HG02885 (cell line): Measurements from ENCODE around the gene LARGE2.

ENCODE experiments used
- ATAC-seq: cut with Tn5 transposase; IDR thresholded peaks from one replicate; pipeline ENCODE4 v1.9.1; 2021; ENCODE audit warnings: mild to moderate bottlenecking; ENCODE audit not compliant: unreplicated experiment, poor library complexity

Gene LARGE2

DNA sequence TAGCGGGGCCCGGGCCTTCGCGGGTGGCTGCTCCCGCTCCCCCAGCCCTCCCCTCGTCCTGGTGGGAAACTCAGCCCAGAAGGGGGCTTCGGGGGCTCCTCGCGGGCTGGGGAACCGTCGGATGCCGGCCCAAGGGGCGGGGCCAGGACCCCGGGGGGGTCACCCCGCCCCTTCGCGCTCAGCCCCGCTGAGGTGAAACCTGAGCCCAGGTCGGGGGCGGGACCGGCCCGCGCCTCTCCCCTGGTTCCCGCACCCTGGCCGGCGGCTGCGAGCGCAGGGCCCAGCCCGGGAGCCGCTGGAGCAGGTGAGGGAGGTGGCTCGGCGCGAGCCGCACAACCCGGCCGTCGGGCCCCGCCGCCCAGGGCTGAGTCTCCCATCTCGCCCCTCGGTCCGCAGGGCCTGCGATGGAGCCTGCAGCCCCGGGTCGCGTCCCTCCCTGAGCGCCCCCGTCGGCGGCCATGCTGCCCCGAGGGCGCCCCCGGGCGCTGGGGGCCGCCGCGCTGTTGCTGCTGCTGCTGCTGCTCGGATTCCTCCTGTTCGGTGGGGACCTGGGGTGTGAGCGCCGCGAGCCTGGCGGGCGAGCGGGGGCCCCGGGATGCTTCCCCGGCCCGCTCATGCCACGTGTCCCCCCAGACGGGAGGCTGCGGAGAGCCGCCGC lies at the start of gene LARGE2:
Gene LARGE2, plus strand, starts transcription at position 232 of the 658 bp plus-strand sequence. Its CDS starts 227 bp downstream, at position 459.
- ATAC-seq: no peak

DNA sequence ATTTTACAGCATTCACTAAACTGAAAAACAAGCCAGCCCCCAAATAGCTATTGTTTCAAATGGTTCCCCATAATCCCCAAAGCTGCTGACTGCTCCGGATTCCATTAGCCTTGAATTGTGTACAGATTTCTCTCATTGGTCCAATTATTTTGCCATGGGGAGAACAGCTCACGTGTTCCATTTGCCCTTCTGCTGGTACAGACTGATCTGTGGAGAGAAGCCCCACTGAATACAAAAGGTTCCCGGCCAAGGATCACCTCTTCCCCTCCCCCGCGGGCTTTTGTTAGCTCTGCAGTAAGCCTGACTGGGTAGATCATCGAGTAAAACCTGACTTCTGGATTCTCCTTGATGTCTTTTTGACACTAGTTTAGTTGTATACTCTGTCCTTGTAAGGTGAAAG lies 46.1 kb upstream of the LARGE2 start:
- no peak for ATAC-seq

DNA sequence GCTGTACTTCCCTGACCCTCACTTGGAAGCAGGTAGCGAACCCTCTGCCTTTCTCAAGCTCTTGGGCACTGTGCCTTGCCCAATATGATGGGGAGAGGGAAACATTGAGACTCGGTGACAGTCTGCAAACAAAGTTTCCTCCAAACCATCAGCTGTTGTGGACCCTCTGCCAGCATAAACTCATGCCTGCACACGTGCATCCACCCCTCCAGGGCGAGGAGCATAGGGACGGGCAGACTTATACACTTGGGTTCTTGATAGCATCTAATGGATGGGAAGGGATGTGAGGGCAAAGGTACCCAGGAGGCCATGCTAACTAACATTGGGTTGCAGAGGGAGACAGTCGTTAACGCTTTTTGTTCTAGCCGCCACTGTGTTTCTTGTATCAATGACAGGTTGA lies 45.2 kb upstream of the LARGE2 start:
- no peak for ATAC-seq

DNA sequence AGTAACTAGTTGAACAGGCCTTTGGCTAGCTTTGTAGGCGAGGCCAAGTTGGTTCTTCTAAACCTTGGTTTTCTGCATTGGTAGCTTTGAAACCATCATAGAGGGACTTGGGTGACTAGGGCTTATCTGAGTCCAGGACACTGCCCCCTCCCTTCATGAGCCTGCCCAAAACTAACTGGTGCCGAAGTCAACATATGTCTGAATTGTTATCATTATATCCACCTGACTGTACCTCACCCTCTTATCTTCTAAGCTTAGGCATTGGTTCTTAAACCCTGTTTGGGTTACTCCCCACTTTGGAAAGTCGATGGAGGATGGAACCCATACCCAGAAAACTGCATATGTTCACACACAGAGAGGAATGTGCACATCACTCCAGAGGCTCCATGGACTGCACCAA lies 44.6 kb upstream of the LARGE2 start:
- no peak for ATAC-seq

DNA sequence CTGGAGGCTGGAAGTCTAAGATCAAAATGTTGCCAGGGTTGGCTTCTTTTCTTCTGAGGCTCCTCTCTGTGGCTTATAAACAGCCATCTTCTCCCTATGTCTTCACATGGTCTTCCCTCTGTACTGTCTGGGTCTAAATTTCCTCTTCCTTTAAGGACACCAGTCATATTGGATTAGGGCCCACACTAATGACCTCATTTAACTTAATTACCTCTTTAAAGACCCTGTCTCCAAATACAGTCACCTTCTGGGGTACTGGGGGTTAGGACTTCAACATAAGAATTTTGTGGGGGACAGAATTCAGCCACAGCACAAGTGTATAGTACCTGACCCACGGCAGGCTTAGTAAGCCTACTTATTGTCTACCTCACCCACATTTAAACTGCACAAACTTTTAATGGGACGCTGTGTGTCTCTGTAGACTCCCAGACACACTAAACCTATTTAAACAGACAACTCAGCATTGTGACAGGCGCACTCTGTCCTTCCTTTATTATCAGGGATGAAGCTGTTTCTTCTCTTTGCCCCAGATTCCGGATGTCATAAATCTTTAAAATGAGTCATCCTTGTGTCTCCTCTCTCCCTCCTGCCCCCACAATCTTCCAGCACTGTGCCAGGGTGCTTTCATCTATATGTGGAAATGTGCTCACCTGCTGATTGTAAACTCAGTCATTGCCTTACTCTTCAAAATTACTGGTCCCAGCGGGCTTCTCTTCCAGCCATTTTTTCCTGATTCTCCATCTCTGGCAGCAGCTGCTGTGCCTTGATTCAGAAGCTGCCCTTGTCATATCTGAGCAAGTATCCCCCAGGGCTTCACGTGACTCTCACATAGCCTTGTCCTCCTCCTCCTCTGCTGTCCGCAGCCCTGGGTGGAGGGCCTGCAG lies 42.4 kb upstream of the LARGE2 start:
- ATAC-seq: no peak

DNA sequence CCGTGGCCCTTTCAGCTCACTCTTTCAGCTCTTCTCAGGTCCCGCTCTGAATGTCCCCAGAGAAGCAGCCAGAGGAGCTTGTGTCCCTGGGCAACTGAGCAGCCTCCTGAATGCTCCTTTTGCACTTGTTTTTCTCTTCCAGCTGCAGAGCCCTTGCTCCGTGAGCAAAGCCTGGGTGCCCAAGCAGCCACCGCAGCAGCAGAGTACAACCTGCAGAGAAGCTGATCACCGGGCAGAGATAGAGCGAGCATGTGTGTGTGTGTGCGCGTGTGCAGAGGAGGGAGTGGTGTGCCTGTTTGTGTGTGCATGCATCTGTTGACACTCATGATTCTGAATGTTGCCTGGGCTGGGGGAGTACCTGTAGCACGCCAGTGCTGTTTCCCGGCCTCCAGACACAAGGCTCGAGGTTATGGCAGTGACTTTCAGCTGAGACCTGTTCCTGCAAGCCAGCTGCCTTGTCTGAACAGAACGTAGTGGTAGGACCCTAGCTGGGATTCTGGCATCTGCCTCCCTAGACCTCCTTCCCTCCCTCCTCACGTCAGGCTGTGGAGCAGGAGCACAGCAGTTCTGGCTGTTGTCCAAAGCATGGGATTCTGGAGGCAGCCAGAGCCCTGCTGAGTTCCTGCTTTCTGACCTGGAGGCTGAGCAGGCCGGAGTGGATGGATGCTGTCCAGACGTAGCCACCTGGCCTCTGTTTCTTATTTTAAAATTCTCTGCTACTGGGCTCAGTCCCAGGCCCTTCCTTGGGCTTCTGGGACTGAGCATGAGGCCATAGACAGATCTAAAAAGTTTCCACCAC lies 41.5 kb upstream of the LARGE2 start:
- no peak for ATAC-seq

DNA sequence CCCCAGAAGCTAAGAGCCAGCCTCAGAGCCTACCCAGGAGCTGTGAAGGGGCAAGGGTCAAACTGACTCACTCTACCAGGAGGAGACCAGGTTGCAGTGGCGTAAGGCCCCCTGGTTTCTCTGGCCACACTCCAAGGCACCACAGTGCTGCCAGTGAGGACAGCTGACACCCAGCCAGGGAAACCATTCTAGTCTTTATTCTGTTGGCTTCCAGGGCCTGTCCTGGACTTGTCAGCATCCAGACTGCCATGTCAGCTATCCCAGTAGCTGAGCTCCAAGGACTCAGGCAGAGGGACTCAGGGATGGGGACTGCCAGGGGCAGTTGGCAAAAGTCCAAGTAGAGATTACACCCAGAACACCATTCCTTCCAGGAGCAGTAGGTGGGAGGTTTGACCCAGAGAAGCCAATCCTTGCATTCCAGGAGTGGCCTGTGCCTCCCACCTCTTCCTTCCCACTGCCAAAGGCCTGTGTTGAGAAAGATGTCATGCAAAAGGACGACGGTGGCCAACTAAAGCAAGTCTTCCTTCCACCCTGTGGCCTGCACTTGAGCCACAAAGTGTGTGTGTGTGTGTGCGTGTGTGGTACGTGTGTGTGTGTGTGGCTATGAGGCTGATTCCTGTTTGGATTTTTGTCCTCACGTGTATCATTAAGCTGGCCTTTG lies 40.6 kb upstream of the LARGE2 start:
- no peak for ATAC-seq

DNA sequence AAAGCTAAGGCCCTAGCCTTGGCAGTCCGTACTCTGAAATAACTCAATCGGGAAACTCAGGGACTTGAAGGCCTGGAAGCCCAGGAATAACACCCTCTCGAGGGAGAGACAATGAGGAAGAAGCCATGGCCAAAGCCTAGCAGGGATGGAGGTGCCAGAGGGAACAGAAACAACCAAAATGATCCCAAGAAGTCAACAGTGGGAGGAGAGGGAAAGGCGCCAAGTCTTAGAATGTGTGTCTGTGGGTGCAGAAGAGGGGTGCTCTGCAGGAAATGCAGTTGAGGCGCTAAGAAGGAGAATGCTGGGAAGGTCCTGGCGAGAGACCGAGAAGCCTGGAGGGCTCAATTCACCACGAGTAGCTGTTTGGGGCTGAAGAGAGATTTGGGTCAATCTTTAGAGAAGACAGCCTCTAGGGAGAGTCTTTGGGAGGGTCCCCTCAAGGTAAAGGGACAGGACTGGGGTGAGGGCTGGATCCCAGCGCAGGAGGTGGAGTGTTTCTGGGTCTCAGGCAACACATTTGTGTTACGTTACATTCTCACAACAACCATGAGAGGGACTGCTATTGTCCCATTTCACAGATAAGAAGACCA lies 37.8 kb upstream of the LARGE2 start:
- peak; percentile 5 for ATAC-seq

DNA sequence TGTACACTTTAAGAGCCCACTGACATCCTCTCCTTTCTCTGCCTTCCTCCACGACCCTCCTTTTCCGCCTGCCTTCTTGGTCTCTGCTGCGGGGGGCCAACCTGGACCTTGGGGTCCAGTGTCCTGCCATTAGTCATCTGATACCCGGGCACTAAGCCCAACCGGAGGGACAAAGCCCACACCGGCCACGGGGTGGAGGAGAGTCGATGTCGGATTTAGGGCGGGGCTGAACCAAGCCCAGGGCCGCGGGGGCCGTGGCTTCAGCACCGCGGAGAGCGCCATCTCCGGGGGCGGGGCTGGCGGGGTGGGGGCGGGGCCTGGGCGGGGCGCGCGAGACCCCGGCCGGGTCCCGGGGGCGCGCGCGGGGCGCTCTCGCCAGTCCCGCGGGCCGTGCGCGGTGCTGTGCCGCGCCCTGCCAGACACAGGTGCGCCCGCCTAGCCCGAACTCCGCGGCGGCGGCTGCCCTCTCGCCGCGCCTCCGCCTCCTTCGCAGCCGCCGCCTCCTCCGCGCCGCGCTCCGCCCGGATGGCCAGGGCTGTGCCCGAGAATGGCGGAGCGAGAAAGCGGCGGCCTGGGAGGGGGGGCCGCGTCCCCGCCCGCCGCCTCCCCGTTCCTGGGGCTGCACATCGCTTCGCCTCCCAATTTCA lies 37.1 kb upstream of the LARGE2 start, which contains the start of gene MAPK8IP1:
Gene MAPK8IP1, plus strand, starts transcription at position 378 of the 647 bp plus-strand sequence. Its CDS starts 170 bp downstream, at position 548.
- peak; percentile 77 for ATAC-seq

DNA sequence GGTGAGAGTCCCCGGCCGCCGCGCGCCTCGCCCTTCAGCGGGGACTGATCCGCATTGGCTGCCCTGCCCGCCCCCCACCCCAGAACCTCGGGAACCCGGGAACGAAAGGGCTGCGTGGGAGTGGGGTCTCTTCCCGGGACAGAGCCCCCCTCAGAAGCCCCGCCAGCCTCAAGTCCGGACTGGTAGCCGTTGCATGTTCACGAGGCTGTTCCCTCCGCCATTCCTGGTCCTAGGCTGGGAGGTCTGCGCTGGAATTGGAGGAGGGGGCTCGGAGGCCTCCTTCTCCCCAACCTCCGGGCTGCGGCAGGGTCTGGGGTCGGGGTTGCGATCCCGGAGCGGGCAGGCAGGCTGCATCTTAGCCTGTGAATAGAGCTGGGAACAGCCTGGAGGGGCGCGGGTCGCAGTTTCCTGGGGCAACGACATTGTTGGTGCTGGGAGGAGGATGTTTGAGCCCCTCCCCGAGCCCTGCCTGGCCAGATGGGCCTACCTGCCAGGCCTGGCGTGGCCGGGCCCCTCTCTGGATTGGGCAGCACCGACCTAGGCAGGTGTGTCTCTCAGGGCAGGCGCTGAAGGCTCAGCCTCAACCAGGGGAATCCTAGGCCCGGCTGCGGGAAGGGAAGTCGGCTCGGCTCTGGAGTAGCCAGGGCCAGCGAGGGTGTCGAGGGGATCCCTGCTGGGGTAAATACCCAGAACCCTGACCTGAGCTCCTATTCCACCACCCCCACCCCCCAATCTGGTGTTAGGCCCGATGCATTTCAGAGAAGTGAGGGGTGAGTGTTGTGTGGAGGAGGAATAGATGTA lies 36.3 kb upstream of the LARGE2 start:
- no peak for ATAC-seq

DNA sequence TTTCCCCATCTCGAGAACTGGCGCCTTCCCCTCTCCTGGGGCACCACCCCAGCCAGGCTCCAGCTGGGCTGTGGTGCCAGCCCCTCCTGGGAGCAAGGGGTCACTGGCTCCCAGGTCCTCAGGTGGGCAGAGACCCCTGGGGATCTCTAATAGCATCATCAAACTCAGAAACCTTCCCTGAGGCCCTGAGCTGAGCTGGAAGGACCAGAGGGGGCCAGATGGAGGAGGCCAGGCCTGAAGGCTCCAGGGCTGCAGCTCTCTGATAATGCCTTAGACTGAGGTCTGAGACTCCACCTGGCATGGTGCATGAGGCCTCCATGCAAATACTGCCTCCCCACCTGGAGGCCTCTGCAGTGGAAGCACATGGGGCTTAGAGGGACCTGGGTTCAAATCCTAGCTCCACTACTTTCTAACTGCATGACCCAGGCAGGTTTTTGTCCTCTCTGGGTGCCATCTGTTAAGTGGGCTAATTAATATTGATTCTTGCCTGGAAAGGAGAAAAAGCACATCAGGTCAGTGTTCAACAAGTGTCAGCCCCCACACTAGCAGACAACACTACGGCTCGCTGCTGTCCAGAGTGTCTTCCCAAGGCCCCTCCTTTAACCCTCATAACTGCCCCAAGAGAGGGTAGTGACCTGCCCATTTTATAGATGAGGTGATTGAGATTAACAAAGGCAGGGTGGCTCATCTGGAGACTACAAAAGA lies 35.5 kb upstream of the LARGE2 start:
- ATAC-seq: no peak

DNA sequence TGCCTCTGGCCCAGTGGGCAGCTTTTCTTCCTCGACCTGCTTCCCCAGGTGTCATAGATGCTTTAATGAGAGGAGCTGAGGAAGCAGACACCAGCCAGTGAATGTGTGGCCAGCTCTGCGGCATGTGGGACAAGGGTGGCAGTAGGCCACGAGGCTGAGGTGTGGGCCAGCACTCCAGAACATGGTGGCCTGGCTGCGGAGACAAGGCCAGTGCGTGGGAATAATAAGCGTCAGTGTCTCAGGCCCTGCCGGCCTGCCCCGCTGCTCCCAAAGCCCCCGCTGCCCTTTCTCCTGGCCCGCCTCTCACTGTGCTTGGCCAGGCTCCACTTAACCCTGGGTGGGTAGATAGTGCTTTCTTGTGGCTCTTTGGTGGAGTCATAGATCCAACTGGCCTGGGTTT lies 34.9 kb upstream of the LARGE2 start:
- ATAC-seq: no peak

DNA sequence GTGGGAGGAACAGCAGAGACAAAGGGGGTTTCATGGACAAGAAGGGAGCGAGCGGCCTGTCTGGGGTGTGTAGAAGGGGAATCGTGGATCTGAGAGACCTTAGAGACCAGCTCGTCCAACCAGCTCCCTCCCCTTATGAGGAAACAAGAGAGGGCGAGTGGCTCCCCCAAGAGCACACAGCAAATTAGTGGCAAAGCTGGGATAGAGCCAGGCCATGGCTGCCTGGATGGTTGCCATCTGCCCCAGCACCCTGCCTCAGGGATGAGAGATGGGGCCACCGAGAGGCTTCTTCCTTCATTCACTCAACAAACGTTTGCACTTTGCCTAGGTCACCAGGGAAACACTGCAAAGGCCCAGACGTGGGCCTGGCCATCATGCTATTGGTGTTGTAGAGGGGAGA lies 32.9 kb upstream of the LARGE2 start:
- ATAC-seq: no peak

DNA sequence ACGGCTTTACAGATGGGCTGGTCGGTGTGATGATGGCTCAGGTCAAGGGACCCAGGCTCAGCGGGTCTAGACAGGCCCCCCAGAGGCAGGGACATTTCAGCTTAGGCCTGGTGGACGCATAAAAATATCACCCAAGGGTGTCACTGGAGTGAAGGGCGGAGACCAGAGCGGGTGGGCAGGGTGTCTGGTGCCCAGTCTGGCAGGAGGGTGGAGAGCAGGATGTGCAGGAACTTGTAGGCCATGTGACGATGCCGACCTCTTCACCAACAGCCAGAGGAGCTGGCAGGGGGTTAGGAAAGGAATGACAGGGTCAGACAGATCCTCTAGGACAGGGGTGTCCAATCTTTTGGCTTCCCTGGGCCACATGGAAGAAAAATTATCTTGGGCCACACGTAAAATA lies 32.5 kb upstream of the LARGE2 start:
- no peak for ATAC-seq

DNA sequence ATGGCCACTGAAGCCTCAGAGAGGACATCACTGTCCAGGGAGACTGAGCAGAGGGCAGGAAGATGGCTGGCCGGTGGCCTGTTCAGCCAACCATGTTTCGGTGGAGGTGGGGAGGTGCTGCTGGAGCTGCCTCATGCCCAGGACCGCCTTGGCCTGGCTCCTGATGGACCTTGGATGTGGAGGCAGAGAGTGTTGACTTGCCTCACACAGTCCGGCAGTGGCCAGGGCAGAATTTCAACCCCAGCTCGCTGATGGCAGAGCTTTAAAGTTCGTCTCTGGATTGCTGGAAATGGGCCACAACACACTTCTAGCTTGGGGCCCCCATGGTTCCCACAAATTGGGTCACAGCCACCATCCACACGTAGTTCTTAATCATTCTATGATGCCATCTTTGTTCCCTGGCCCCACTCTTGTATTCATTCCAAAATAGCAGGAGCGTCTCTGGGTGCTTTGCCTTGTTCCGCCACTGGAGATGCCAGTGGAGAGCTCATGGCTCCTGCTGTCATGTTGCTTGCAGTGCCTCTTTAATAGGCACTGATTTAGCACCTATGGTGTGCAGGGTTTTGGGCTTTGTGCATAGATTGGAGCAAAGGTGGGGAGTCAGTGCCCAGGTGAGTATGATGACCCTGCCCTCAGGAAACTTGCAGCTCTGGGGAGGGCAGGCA lies 31.4 kb upstream of the LARGE2 start:
- ATAC-seq: no peak

DNA sequence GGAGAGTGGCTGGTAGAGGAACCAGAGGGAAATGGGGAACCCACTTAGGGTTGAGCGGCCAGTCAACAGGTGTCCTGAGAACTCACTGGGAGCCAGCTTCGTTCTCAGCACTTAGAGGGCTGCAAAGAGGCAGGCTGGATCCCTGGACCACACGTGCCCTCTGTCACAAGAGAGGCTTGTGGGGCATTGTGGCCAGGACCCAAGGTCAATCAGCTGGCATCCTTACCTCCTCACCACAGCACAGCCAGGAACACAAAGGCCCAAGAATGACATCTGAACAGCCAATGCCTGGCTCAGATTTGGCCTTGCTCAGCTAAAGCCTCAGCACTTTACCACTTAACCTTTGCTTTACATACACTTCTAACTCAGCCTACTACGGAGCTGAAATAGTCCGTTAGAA lies 29.6 kb upstream of the LARGE2 start:
- no peak for ATAC-seq

DNA sequence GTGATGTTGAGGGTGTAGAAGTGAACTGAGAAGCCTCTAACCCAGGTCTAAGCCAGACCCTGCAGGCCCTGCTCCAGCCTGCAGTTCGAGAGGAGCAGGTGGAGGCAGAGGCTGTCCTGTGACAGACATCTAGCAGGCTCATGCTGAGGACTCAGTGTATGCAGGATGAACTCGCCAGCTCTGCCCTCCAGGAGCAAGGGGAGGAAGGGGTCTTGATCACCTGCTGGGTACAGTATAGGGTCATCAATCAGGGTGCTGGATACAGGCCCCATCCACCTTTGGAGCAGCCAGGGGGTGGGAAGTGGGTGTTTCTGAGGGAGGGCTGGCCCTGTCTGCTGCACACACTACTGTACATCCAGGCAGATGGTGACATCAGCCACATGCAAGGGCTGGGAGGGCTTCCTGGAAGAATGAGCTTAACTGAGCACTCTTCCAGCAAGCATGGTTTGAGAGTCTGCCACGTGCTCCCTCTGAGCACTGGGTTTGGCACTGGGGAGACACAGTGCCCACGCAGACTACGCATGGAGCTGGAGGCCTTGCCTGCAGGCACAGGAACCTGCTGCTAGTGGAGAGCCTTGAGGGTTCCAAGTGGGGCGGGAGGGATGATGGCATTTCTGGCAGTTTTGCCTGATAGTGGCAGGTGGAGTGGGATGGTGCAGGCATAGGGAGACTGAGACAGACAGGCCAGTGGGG lies 27.8 kb upstream of the LARGE2 start:
- ATAC-seq: no peak
